GM20431 (cell line): ENCODE data around the gene GALNT10.

Experiments
- in situ Hi-C: fragments of 300-500 bp; cut with MseI, MboI; formaldehyde crosslinking; loops from one replicate; pipeline ENCODE4 v1.15.0; 2020; ENCODE audit warnings: low sequenced_read_pairs; ENCODE audit not compliant: unreplicated experiment

Gene GALNT10

DNA sequence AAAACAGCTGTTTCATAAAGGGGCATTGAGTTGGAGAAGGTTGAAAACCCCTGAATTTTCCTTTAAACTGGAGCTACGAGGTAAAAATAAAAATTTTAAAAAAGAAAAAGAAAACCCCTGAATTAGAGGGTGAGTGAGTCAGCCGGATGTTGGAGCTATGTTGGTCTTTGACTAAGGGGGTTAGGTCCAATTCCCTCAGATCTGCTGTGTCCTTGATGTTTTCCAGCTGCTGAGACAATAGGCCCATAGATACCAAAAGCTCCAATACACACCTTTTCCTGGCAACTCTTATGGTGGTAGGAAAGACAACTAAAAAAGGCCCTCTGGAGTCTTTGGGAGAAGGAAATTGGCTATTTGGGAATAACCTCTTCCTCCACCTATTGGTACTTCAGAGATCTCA is 175.8 kb downstream of the GALNT10 start:
- in situ Hi-C loops: no loop called here

DNA sequence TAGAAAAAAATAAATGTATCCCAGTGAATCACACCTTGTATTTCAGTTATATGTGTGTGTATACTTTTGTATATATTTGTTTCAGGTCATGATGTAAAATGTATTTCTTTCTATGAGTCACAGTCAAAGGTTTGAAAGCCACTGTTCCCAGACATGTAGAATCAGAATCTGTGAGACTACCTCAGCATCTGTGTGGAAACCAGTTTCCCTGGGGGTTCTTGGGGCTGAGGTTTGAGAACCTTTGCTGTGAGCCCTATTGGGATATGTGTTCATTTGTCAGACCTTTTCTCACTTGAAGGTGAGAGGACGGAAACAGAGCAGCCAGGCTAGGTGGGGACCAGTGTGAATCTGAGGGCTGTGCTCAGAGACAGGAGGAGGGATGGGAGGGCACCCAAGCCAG is 176.6 kb downstream of the GALNT10 start:
- in situ Hi-C loops: no loop called here

- in situ Hi-C loops: no loop called here
Observed at GRCh38 chr5:154368041-154368800, 177.7 kb downstream of the GALNT10 start.

- in situ Hi-C loops: no loop called here
Observed at GRCh38 chr5:154369682-154370081, 179.1 kb downstream of the GALNT10 start.

DNA sequence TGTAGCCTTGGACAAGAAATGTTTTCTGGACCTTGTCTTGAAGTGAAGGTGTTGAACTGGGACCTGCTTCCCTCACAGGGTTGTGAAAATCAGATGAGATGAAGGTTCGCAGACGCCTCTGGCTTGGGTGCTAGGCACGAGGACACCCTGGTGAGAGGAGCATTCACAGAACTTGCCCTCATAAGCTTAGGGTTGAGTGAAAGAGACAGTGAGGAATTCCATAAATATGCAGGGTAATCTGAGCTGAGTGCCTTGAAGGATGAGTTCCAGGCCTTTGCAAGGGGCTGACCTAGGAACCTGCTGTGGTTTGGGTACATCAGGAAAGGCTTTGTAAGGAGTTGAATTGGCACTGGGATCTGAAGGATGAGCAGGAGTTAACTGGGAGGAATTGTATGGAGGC is 179.6 kb downstream of the GALNT10 start:
- in situ Hi-C loops: no loop called here

- in situ Hi-C loops: no loop called here
Observed at GRCh38 chr5:154370813-154371212, 180.3 kb downstream of the GALNT10 start.

GRCh38 chr5:154371687-154372086 is 181.2 kb downstream of the GALNT10 start:
- in situ Hi-C loops: no loop called here

- in situ Hi-C loops: no loop called here
Observed at GRCh38 chr5:154372661-154373060, 182.1 kb downstream of the GALNT10 start.

DNA sequence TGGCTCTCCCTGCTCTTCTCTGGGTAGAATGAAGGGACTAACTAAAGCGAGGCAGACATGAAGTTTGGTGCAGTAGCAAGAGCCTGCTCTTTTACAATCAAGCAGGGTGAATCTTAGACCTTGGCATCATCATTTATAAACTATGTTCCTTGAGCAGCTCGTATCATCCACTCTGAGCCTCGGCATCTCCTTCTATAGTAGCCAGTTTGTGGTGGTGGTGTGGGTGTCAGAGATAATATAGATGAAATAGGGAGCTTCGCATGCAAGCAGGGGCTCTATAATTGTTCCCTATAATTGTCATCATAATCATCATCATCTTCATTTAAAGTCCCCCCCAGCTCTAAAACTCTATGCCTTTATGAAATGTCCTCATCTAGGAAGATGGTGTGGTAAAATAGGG is 182.8 kb downstream of the GALNT10 start:
- in situ Hi-C loops: no loop called here

GRCh38 chr5:154373729-154374179 is 183.2 kb downstream of the GALNT10 start:
- in situ Hi-C loops: no loop called here

DNA sequence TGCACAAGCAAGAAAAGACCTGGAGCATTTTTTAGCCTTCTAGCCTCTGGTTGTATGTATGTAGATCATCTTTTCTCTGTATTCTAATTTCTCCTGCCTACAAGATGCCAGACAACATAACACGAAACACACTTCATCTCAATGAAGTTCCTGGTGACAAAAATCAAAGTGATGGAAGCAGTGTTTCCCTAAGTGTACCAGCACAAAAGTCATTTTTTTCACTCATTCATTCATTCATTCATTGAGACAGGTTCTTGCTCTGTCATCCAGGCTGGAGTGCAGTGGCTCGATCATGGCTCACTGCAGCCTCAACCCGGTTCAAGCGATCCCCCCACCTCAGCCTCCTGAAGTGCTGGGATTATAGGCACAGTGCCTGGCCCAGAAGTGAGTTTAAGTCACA is 183.7 kb downstream of the GALNT10 start:
- in situ Hi-C loops: no loop called here

DNA sequence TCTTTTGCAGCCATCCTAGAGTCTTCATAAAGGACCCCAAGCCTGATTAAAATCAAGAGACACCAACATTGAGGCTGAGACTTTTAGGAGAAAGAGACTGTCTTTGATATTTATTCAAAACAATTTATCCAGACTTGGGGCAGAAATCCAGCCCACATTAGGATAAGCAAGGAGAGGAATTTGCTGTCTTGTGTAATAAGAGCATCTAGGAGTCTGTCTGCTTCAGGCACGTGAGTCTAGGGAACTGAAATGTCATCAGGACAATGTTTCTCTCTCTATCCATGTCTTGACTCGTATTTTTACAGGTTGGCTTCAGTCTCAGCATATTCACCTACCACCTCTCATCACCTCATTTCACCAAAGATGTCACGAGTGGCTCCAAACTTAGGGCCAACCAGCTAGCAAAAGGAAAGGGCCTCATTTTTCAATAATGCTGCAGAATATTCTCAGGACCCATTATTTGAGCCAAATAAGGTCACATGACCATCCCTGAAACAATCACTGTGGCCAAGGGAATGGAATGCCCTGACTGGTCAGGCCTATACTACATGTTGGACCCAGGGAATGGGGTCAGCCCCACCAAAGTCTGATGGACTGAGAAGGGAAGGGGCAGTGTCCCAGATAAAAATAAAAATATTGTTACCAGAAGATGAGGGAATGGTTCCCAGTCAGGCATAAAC is 184.9 kb downstream of the GALNT10 start:
- in situ Hi-C loops: no loop called here

DNA sequence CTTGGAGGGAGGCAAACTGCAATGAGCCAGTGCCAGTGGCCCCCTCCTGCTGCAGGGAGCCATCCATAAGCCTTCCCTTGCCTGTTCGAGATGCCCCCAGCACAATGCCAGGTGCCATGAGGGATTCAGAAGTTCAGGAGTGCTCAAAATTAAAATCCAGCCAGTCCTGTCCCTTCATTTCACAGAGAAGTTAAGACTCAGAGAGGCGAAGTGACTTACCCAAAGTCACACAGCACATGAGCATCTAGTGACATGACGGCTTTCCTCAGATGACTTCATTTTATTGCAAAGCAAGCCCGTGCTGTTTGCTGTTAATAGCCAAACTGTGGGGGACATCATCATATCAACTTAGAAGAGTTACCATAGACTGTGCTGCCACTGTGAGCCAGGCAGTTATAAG is 185.9 kb downstream of the GALNT10 start:
- in situ Hi-C loops: no loop called here

DNA sequence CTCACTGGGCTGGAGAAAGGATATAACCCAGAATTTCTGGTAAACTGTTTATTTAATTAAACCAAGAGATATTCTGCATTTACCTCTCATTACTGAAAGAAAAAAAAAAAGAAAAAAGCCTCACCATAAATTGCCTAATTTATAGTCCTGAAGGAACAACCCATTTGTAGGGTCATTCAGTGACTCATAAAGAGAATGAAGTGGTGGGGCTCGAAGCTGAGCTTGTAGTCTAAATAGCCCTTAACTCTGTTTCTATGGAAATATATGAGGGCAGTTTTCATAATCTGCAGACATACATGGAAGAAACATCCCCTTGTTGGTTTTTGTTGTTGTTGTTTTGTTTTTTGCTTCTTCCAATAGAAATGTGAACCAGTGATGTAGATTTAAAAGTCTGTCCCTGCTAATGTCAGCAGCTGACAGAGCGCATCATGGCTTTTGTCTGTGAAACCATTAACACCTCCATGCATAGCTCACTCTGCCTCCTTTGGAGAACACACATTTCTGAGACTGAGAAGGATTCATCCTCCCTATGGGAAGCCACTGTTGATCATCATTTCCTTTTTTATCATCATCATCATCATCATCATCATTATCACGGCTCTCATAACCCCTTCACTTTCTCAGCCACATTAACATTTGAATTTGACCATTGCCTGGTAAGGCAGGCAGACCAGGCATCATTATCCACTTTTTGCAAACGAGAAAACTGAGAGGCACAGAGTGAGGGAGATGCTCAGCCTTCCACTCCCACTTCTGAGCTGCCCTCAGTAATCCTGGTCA is 187.4 kb downstream of the GALNT10 start:
- in situ Hi-C loops: no loop called here

DNA sequence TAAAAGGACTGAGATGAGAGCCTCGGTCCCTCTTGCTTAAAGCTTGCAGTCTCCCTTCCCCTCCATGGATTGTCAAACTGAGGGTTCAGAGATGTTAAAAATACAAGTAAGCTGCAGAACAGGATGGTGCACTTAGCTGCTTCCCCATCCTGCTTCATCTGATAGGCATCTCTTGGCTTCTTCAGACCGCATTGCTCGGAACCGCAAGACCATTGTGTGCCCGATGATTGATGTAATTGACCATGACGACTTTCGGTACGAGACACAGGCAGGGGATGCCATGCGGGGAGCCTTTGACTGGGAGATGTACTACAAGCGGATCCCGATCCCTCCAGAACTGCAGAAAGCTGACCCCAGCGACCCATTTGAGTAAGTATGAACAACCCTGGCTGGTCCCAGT is 189.7 kb downstream of the GALNT10 start:
- in situ Hi-C loops: no loop called here

DNA sequence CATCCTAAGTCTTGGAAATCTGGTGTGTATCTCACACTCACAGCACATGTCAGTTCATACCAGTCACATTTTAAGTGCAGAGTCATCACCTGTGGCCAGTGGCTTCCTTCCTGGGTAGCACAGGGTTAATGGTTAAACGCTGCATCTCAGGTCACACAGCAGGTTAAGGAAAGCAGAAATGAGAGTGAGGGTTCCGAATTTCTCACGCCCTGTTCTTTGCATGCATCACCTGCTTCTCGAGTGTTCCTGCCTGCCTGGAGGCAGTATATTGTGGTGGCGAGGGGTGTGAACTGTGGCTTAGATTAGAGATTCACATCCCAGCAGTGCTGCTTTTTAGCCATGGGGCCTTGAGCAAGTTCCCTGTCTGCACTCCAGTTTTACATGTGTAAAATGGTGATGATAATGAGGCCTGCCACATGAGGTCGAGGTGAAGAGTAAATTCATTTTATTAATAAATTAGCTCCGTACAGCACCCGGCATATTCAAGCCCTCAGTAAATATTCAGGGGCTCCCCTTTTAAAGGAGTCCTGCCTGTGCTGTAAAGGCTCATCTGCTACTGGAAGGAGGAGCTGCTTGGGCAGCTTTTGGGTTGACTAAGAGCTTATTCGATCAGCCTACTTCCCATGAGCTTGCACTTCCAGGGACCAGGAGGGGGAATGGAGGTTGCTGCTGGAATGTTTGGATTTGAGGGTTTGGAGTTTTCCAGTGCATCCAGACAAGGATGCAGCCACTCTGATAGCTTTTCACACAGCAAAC is 194.1 kb downstream of the GALNT10 start:
- in situ Hi-C loops: no loop called here

DNA sequence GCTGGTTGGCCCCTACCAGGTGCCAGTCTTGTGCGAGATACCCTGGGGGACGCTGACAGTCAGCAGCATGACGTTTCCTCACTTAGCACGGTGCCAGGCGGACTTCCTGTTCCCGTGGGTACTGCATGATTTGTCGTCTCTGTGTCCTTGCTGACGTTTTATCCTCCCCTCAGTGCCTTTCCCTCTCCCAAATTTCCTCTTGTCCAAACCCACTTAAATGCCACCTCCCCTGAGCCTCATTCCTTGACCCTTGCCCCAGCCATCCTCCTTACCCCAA is 194.6 kb downstream of the GALNT10 start:
- in situ Hi-C loops: no loop called here

- in situ Hi-C loops: no loop called here
Observed at GRCh38 chr5:154386952-154387629, 196.6 kb downstream of the GALNT10 start.

DNA sequence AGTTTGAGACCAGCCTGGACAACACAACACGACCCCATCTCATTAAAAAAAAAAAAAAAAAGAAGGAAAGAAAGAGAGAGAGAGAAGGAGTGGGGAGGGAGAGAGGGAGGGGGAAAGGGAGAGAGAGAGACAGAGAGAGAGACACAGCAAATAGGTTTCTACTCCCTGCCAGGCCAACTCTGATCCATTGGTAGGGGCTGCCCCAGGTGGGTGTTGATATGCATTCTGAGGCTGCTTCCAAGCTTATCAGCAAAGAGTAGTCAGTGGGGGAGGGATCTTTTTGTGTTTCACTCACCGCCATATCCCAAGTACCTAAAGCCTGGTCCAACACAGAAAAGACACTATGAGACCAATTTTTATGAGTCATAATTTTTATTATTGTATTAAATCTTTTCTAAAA is 198.3 kb downstream of the GALNT10 start:
- in situ Hi-C loops: no loop called here

GRCh38 chr5:154390096-154390495 is 199.6 kb downstream of the GALNT10 start:
- in situ Hi-C loops: no loop called here
